Liver (tissue), 10 donors: ENCODE measurements around the gene PALLD. TPM values are rescaled to one million over a fixed set of nuclear protein-coding genes. Genes with fewer than 3 reads are reported as not detected.

Source experiments
- DNase-seq: peaks from one replicate; pipeline ENCODE4 v3.0.0-alpha.2; 2017; ENCODE audit warnings: low spot score
- H3K27ac ChIP-seq, 2 donors: one replicate each; pipeline ENCODE4 v1.7.0; 2013; ENCODE audit warnings: inconsistent platforms in 2 of 2, low read length in 2 of 2, control low read depth in 1 of 2, low read depth in 1 of 2, mild to moderate bottlenecking in 1 of 2
- H3K27me3 ChIP-seq, 4 donors: one replicate each; pipeline versions ENCODE4 v1.6.1 to v1.7.0; 2013; ENCODE audit warnings: low read length in 3 of 4, inconsistent platforms in 1 of 4, mild to moderate bottlenecking in 1 of 4, moderate library complexity in 1 of 4; ENCODE audit not compliant: control insufficient read depth in 4 of 4, insufficient read depth in 4 of 4
- H3K36me3 ChIP-seq, 4 donors: one replicate each; pipeline versions ENCODE4 v1.6.1 to v1.7.0; 2013; ENCODE audit warnings: low read length in 3 of 4, mild to moderate bottlenecking in 3 of 4, low read depth in 1 of 4, moderate library complexity in 1 of 4; ENCODE audit not compliant: control insufficient read depth in 4 of 4, insufficient read depth in 3 of 4
- H3K4me1 ChIP-seq, 4 donors: one replicate each; pipeline versions ENCODE4 v1.6.1 to v1.7.0; 2013; ENCODE audit warnings: low read length in 3 of 4, mild to moderate bottlenecking in 3 of 4, moderate library complexity in 1 of 4; ENCODE audit not compliant: control insufficient read depth in 4 of 4, insufficient read depth in 4 of 4
- H3K4me3 ChIP-seq, 3 donors: one replicate each; pipeline versions ENCODE4 v1.6.1 to v1.7.0; 2013; ENCODE audit warnings: low read length in 3 of 3, control low read depth in 1 of 3, low read depth in 1 of 3, mild to moderate bottlenecking in 1 of 3
- H3K9ac ChIP-seq, 2 donors: one replicate each; pipeline ENCODE4 v1.7.0; 2013; ENCODE audit warnings: low read length in 2 of 2, mild to moderate bottlenecking in 2 of 2, moderate library complexity in 2 of 2, control low read depth in 1 of 2, low read depth in 1 of 2
- H3K9me3 ChIP-seq, 4 donors: one replicate each; pipeline versions ENCODE4 v1.6.1 to v1.7.0; 2013; ENCODE audit warnings: low read length in 3 of 4; ENCODE audit not compliant: control insufficient read depth in 4 of 4
- FOXA1 ChIP-seq: IDR thresholded peaks from 2 replicates; pipeline ENCODE4 v1.6.1; 2016; ENCODE audit warnings: antibody characterized with exemption
- FOXA2 ChIP-seq: IDR thresholded peaks from 2 replicates; pipeline ENCODE4 v1.6.1; 2016; ENCODE audit warnings: antibody characterized with exemption
- HNF4A ChIP-seq, 2 donors: conservative IDR thresholded peaks; 2 replicates each; pipeline ENCODE4 v1.6.1; 2016; ENCODE audit warnings: antibody characterized with exemption in 2 of 2, mild to moderate bottlenecking in 2 of 2
- RAD21 ChIP-seq, 2 donors: IDR thresholded peaks; 2 replicates each; pipeline ENCODE4 v1.6.1; 2016; ENCODE audit warnings: antibody characterized with exemption in 2 of 2, mild to moderate bottlenecking in 2 of 2
- RXRA ChIP-seq, 2 donors: IDR thresholded peaks; 2 replicates each; pipeline ENCODE4 v1.6.1; 2017 to 2018; ENCODE audit warnings: antibody characterized with exemption in 2 of 2, mild to moderate bottlenecking in 1 of 2
- YY1 ChIP-seq: IDR thresholded peaks from 2 replicates; pipeline ENCODE4 v1.6.1; 2016; ENCODE audit warnings: antibody characterized with exemption, mild to moderate bottlenecking
- WGBS: extraction: QIAGEN DNeasy Blood & Tissue Kit; methylation state at CpG from one replicate; pipeline ENCODE4 v1.1.7; 2013; 5-methylcytosine and 5-hydroxymethylcytosine counted together
- polyA plus RNA-seq, 2 donors: library from polyadenylated mRNA; stranded (reverse) in 1 of 2; unstranded in 1 of 2; fragments of 200-250 nt in 1 of 2; fragments of >200 nt in 1 of 2; fragmentation: Nextera tagmentation in 1 of 2; extraction: Ambion mirVana in 1 of 2; gene quantifications; one replicate each; pipeline versions ENCODE4 v1.2.1 to v1.2.3, GENCODE V29; 2013 to 2015
- small RNA-seq: library from RNA; depleted of rRNA; stranded (forward); fragments of <200 nt; gene quantifications from one replicate; pipeline ENCODE3, GENCODE V24; 2014
- total RNA-seq, 2 donors: library from RNA; depleted of rRNA; stranded (reverse); fragments of >200 nt; gene quantifications; one replicate each; pipeline ENCODE4 v1.2.3, GENCODE V29; 2014
- TF ChIP-seq, protein P1 (sequence below): IDR thresholded peaks from 2 replicates; pipeline ENCODE4 v1.6.1; 2016; ENCODE audit warnings: antibody characterized with exemption, mild to moderate bottlenecking
- TF ChIP-seq, protein P2 (sequence below): IDR thresholded peaks from 2 replicates; pipeline ENCODE4 v1.6.1; 2016; ENCODE audit warnings: antibody characterized with exemption
- TF ChIP-seq, protein P3 (sequence below): IDR thresholded peaks from 2 replicates; pipeline ENCODE4 v1.6.1; 2016; ENCODE audit warnings: antibody characterized with exemption
- donor health status: healthy.
- donor health status: healthy.
- donor health status: healthy.
- donor health status: healthy.
- donor health status: healthy.

PALLD gene
- total and polyA plus RNA-seq, 4 donors: 9.0 to 26.3 (median 14.7) TPM

DNA sequence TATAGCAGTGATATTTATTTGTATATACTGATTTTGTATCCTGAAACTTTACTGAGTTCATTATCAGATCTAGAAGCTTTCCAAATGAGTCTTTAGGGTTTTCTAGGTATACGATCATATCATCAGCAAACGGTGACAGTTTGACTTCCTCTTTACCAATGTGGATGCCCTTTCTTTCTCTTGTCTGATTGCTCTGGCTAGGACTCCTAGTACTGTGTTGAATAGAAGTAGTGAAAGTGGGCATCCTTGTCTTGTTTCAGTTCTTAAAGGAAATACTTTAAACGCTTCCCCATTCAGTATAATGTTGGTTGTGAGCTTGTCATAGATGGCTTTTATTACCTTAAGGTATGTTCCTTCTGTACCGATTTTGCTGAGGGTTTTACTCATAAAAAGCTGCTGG, 475.7 kb downstream of the PALLD start:
- TF ChIP-seq, protein P1, sequence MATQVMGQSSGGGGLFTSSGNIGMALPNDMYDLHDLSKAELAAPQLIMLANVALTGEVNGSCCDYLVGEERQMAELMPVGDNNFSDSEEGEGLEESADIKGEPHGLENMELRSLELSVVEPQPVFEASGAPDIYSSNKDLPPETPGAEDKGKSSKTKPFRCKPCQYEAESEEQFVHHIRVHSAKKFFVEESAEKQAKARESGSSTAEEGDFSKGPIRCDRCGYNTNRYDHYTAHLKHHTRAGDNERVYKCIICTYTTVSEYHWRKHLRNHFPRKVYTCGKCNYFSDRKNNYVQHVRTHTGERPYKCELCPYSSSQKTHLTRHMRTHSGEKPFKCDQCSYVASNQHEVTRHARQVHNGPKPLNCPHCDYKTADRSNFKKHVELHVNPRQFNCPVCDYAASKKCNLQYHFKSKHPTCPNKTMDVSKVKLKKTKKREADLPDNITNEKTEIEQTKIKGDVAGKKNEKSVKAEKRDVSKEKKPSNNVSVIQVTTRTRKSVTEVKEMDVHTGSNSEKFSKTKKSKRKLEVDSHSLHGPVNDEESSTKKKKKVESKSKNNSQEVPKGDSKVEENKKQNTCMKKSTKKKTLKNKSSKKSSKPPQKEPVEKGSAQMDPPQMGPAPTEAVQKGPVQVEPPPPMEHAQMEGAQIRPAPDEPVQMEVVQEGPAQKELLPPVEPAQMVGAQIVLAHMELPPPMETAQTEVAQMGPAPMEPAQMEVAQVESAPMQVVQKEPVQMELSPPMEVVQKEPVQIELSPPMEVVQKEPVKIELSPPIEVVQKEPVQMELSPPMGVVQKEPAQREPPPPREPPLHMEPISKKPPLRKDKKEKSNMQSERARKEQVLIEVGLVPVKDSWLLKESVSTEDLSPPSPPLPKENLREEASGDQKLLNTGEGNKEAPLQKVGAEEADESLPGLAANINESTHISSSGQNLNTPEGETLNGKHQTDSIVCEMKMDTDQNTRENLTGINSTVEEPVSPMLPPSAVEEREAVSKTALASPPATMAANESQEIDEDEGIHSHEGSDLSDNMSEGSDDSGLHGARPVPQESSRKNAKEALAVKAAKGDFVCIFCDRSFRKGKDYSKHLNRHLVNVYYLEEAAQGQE: no peak
- TF ChIP-seq FOXA1: no peak
- TF ChIP-seq RXRA (IDR thresholded peaks at IDR 0.05): no peak
- no peak for TF ChIP-seq YY1
- no peak for TF ChIP-seq RAD21 (IDR thresholded peaks at IDR 0.05)
- no peak for TF ChIP-seq HNF4A (conservative IDR thresholded peaks at IDR 0.05)
- TF ChIP-seq, protein P2, sequence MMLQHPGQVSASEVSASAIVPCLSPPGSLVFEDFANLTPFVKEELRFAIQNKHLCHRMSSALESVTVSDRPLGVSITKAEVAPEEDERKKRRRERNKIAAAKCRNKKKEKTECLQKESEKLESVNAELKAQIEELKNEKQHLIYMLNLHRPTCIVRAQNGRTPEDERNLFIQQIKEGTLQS: no peak
- TF ChIP-seq, protein P3, sequence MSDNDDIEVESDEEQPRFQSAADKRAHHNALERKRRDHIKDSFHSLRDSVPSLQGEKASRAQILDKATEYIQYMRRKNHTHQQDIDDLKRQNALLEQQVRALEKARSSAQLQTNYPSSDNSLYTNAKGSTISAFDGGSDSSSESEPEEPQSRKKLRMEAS: no peak
- TF ChIP-seq FOXA2: no peak
- WGBS: 95% methylated on average over 4 of the region's 4 CpGs
- H3K4me3 ChIP-seq: no peak overlapping the region
- no peaks in the 10 kb centered on the region for H3K4me1 ChIP-seq
- no peaks in the 10 kb centered on the region for H3K27me3 ChIP-seq
- H3K9ac ChIP-seq: no peak overlapping the region
- H3K36me3 ChIP-seq: peaks cover 4 to 23% (median 17%) of the 10 kb centered on the region in 4 donors
- peaks cover 0 to 8% (median 8%) of the 10 kb centered on the region in 4 donors for H3K9me3 ChIP-seq
- DNase-seq: no peak
- H3K27ac ChIP-seq: no peak overlapping the region

Small RNAs within 50 kb of the gene (small RNA-seq; reads per million reads assigned to genes)
- gene RF00432: not detected
- not detected for gene RNU6-1336P
- gene RNU6-853P: not detected

Other genes starting within 250 kb of the PALLD start
- gene DDX60, start 178.3 kb upstream of the PALLD start, total RNA-seq: 10 to 100 TPM in 1 of 2 donors, 1 to 10 TPM in 1; 9.7 to 11.3 TPM
- gene DDX60, start 178.3 kb upstream of the PALLD start, polyA plus RNA-seq: 1 to 10 TPM; 2.9 to 4.2 TPM
- 10 to 100 TPM in 1 of 2 donors, 1 to 10 TPM in 1; 8.0 to 17.8 TPM for gene DDX60L, start 16.6 kb upstream of the PALLD start, total RNA-seq
- gene DDX60L, start 16.6 kb upstream of the PALLD start, polyA plus RNA-seq: 1 to 10 TPM; 2.3 to 5.1 TPM